Measurements from ENCODE around the gene LCOR.

DNA sequence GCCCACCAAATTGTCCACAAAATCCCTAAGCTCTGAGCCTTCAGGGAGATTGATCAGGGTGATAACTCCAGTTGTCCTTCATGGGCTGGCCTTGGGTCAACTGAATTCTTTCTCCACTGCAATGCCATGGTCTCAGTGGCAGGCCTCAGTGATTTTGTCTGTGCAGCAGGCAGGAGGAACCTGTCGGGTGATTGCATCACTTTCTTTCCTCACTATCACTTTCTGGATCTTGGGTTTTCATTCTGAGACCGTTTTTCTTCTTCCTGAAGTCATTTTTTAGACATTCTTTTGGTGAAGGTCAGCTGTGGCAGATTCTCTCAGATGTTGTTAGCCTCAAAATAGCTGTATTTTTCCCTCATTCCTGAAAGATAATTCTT lies 28.8 kb upstream of the LCOR start:
- TF ChIP-seq POLR2A (IDR thresholded peaks at IDR 0.05): no peak
- TF ChIP-seq CTCF (IDR thresholded peaks at IDR 0.05): no peak
